K562 (cell line): ENCODE results near the gene PDE9A.
A peak's percentile ranks its signal among the peaks of the same experiment; 100 is the strongest.

Source experiments
- CTCF ChIP-seq, 3 experiments: IDR thresholded peaks in 2 of 3; conservative IDR thresholded peaks in 1 of 3; 2 replicates each; pipeline ENCODE4 v1.5.1; 2011 to 2012; ENCODE audit warnings: low read length in 3 of 3, mild to moderate bottlenecking in 3 of 3, control low read depth in 2 of 3, improper control_type of control experiment in 1 of 3, inconsistent platforms in 1 of 3, low read depth in 1 of 3, mixed read lengths in 1 of 3, moderate library complexity in 1 of 3; ENCODE audit not compliant: insufficient read depth in 2 of 3
- GTF2F1 ChIP-seq: IDR thresholded peaks from 2 replicates; pipeline ENCODE4 v1.6.1; 2011; ENCODE audit warnings: low read depth, low read length, improper control_type of control experiment
- MYNN ChIP-seq, 2 experiments: sonication (generic); formaldehyde crosslinking in 1 of 2; IDR thresholded peaks; 2 replicates each; pipeline versions ENCODE4 v1.5.0 to v1.6.1; 2016 to 2020; ENCODE audit warnings: antibody characterized with exemption in 1 of 2, missing genetic modification reagents in 1 of 2
- ZBTB26 ChIP-seq: fragments of 450-650 bp; formaldehyde crosslinking; IDR thresholded peaks from 2 replicates; pipeline ENCODE4 v1.4.0; 2022; ENCODE audit warnings: missing genetic modification characterization
- ZNF384 ChIP-seq: IDR thresholded peaks from 2 replicates; pipeline ENCODE4 v1.6.1; 2012; ENCODE audit warnings: low read depth, low read length, improper control_type of control experiment
- TF ChIP-seq, protein P1 (sequence below): fragments of 250-450 bp; sonication (Bioruptor Pico); IDR thresholded peaks from 2 replicates; pipeline ENCODE4 v1.8.0; 2021; ENCODE audit warnings: mild to moderate bottlenecking, moderate library complexity
- TF ChIP-seq, protein P2 (sequence below): IDR thresholded peaks from 3 replicates; pipeline ENCODE4 v1.6.1; 2011; ENCODE audit warnings: borderline replicate concordance, mild to moderate bottlenecking; ENCODE audit not compliant: insufficient read length, insufficient read depth
- TF ChIP-seq, protein P3 (sequence below): fragments of 200-600 bp; sonication (generic); IDR thresholded peaks from one replicate; pipeline ENCODE4 v1.6.1; 2012; ENCODE audit warnings: mild to moderate bottlenecking, low read depth, low read length, inconsistent platforms

DNA sequence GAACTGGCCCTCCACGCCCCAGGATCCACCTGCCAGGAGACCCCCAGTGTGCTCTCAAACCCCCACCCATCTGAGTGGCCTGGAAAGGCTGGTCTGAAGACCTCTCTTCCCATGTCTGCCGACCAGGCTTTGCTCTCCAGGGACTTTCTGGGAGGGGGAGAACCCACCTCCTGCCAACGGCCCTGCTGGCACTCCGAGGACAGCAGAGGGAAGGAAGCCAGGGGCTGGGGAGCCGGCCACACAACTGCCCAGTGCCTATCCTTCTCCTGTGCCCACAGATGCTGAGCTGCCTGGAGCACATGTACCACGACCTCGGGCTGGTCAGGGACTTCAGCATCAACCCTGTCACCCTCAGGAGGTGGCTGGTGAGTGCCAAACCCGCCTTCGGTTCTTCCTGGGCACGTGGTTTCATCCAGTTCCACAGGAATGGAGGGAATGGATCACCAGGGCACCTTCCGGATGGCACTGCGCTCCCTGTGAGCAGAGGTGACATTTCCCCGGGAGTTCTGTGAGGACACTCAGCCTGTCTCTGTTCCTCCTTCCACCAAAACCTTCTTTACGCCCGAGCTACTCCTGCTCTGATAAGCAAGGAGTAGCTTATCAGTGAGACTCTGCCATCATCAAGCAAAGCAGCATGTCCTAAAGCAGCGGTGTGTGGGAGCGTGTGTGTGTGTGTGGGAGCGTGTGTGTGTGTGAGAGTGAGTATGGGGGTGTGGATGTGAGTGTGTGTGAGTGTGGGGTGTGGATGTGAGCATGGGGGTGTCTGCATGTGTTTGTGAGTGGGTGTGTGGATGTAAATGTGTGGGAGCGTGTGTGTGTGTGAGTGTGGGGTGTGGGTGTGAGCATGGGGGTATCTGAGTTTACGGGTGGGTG is 105.5 kb downstream of the PDE9A start:
- TF ChIP-seq, protein P1, sequence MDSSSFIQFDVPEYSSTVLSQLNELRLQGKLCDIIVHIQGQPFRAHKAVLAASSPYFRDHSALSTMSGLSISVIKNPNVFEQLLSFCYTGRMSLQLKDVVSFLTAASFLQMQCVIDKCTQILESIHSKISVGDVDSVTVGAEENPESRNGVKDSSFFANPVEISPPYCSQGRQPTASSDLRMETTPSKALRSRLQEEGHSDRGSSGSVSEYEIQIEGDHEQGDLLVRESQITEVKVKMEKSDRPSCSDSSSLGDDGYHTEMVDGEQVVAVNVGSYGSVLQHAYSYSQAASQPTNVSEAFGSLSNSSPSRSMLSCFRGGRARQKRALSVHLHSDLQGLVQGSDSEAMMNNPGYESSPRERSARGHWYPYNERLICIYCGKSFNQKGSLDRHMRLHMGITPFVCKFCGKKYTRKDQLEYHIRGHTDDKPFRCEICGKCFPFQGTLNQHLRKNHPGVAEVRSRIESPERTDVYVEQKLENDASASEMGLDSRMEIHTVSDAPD (CRISPR knock-in tag) = no peak
- TF ChIP-seq ZBTB26 (CRISPR knock-in tag) = no peak; the same call in 1 of the 2 replicates
- TF ChIP-seq, protein P2, sequence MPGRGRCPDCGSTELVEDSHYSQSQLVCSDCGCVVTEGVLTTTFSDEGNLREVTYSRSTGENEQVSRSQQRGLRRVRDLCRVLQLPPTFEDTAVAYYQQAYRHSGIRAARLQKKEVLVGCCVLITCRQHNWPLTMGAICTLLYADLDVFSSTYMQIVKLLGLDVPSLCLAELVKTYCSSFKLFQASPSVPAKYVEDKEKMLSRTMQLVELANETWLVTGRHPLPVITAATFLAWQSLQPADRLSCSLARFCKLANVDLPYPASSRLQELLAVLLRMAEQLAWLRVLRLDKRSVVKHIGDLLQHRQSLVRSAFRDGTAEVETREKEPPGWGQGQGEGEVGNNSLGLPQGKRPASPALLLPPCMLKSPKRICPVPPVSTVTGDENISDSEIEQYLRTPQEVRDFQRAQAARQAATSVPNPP = no peak
- TF ChIP-seq CTCF (IDR thresholded peaks at IDR 0.05 in 2 of 3, conservative IDR thresholded peaks at IDR 0.05 in 1 of 3; ENCODE audit: insufficient read depth in 2 of 3, low read depth in 1 of 3, low read length in 3 of 3) = no peak
- TF ChIP-seq, protein P3, sequence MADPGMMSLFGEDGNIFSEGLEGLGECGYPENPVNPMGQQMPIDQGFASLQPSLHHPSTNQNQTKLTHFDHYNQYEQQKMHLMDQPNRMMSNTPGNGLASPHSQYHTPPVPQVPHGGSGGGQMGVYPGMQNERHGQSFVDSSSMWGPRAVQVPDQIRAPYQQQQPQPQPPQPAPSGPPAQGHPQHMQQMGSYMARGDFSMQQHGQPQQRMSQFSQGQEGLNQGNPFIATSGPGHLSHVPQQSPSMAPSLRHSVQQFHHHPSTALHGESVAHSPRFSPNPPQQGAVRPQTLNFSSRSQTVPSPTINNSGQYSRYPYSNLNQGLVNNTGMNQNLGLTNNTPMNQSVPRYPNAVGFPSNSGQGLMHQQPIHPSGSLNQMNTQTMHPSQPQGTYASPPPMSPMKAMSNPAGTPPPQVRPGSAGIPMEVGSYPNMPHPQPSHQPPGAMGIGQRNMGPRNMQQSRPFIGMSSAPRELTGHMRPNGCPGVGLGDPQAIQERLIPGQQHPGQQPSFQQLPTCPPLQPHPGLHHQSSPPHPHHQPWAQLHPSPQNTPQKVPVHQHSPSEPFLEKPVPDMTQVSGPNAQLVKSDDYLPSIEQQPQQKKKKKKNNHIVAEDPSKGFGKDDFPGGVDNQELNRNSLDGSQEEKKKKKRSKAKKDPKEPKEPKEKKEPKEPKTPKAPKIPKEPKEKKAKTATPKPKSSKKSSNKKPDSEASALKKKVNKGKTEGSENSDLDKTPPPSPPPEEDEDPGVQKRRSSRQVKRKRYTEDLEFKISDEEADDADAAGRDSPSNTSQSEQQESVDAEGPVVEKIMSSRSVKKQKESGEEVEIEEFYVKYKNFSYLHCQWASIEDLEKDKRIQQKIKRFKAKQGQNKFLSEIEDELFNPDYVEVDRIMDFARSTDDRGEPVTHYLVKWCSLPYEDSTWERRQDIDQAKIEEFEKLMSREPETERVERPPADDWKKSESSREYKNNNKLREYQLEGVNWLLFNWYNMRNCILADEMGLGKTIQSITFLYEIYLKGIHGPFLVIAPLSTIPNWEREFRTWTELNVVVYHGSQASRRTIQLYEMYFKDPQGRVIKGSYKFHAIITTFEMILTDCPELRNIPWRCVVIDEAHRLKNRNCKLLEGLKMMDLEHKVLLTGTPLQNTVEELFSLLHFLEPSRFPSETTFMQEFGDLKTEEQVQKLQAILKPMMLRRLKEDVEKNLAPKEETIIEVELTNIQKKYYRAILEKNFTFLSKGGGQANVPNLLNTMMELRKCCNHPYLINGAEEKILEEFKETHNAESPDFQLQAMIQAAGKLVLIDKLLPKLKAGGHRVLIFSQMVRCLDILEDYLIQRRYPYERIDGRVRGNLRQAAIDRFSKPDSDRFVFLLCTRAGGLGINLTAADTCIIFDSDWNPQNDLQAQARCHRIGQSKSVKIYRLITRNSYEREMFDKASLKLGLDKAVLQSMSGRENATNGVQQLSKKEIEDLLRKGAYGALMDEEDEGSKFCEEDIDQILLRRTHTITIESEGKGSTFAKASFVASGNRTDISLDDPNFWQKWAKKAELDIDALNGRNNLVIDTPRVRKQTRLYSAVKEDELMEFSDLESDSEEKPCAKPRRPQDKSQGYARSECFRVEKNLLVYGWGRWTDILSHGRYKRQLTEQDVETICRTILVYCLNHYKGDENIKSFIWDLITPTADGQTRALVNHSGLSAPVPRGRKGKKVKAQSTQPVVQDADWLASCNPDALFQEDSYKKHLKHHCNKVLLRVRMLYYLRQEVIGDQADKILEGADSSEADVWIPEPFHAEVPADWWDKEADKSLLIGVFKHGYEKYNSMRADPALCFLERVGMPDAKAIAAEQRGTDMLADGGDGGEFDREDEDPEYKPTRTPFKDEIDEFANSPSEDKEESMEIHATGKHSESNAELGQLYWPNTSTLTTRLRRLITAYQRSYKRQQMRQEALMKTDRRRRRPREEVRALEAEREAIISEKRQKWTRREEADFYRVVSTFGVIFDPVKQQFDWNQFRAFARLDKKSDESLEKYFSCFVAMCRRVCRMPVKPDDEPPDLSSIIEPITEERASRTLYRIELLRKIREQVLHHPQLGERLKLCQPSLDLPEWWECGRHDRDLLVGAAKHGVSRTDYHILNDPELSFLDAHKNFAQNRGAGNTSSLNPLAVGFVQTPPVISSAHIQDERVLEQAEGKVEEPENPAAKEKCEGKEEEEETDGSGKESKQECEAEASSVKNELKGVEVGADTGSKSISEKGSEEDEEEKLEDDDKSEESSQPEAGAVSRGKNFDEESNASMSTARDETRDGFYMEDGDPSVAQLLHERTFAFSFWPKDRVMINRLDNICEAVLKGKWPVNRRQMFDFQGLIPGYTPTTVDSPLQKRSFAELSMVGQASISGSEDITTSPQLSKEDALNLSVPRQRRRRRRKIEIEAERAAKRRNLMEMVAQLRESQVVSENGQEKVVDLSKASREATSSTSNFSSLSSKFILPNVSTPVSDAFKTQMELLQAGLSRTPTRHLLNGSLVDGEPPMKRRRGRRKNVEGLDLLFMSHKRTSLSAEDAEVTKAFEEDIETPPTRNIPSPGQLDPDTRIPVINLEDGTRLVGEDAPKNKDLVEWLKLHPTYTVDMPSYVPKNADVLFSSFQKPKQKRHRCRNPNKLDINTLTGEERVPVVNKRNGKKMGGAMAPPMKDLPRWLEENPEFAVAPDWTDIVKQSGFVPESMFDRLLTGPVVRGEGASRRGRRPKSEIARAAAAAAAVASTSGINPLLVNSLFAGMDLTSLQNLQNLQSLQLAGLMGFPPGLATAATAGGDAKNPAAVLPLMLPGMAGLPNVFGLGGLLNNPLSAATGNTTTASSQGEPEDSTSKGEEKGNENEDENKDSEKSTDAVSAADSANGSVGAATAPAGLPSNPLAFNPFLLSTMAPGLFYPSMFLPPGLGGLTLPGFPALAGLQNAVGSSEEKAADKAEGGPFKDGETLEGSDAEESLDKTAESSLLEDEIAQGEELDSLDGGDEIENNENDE = no peak
- TF ChIP-seq ZNF384 = no peak
- TF ChIP-seq GTF2F1 = no peak
- 0 out of 2 replicates have a peak, but pooled peaks have one; percentile 17 for TF ChIP-seq MYNN (IDR thresholded peaks at IDR 0.05)
- no peak for TF ChIP-seq MYNN (CRISPR knock-in tag; IDR thresholded peaks at IDR 0.05)
